ENCODE data around the gene LRRIQ1.

- TF ChIP-seq CTCF (IDR thresholded peaks at IDR 0.05; ENCODE audit: low read depth, low read length, missing input control) (no peak), JUND (IDR thresholded peaks at IDR 0.05) (no peak), NR2F2 (IDR thresholded peaks at IDR 0.05) (no peak), ZBTB33 (IDR thresholded peaks at IDR 0.05) (no peak), TAF1 (conservative IDR thresholded peaks at IDR 0.05) (no peak), FOXA1 (IDR thresholded peaks at IDR 0.05) (no peak), REST (IDR thresholded peaks at IDR 0.05) (no peak), MAX (IDR thresholded peaks at IDR 0.05) (no peak), GABPA (IDR thresholded peaks at IDR 0.05 in 1 of 2, conservative IDR thresholded peaks at IDR 0.05 in 1 of 2) (no peak), RAD21 (IDR thresholded peaks at IDR 0.05) (no peak), YY1 (IDR thresholded peaks at IDR 0.05) (no peak), SP1 (IDR thresholded peaks at IDR 0.05) (no peak), ATF3 (IDR thresholded peaks at IDR 0.05) (no peak), RXRA (IDR thresholded peaks at IDR 0.05) (no peak)
These were observed 53.6 kb downstream of the LRRIQ1 start for GRCh38 chr12:85089792-85090191.

Measured in liver (tissue), 3 donors.